ENCODE data around the gene OR2H1.

Gene OR2H1

DNA sequence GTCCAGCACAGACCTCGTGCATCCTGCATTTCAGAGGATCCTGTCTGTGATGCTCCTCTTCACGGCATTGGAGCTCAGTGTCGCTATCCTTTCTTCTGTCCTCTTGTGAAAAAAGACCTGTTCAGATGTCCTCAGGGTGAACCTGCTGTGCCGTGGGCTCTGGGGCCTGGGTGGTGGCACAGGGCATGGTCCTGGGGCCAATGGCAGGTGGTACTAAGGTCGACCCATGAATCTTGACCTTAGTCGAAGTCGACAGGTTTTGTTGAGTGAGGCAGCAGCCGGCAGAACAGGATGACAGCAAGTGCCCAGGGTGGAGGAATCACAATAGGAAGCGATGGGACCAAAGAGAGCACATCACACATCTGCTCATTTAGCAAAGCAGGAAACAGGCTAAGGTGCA is 52.8 kb downstream of the OR2H1 start:
- in situ Hi-C loops (cut with MboI; ENCODE audit: low sequenced_read_pairs): no loop called here

DNA sequence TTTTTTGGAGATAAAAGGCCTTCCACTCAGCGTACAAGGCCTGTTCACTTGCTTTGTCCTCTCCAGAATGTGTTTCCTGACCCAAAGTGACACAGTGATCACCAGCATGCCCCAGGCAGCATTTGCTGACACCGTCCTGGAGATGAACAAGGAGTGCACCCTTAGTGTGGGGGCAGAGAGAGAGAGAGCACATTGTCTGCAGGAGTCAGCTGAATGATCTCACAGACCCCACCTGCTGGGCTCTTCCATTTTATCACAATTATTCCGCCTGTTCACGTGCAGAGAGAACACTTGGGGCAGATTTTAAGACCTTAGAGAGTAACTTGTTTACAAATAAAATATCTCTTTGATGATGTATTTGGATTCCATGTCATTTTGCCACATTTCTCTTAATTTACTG is 53.2 kb downstream of the OR2H1 start:
- in situ Hi-C loops (cut with MboI; ENCODE audit: low sequenced_read_pairs): no loop called here

GRCh38 chr6:29510746-29511300 is 53.9 kb downstream of the OR2H1 start:
- in situ Hi-C loops (cut with MboI; ENCODE audit: low sequenced_read_pairs): no loop called here

Data from HL-60/S4 treated with phorbol 12-myristate 13-acetate at 8.2 ng/mL for 4 days and 3 days (cell line).